KBM-7 (cell line): Measurements from ENCODE around the gene C6orf47.

Experiments
- DNase-seq: peaks from one replicate; pipeline ENCODE4 v3.0.0-alpha.2; 2015
- in situ Hi-C: fragments of 300-500 bp; cut with MboI; formaldehyde crosslinking; loops from 2 replicates; pipeline ENCODE4 v1.14.3; 2020; ENCODE audit warnings: low sequenced_read_pairs, low pct_unique_long_range_greater_than_20kb, mixed read lengths

C6orf47 gene

DNA sequence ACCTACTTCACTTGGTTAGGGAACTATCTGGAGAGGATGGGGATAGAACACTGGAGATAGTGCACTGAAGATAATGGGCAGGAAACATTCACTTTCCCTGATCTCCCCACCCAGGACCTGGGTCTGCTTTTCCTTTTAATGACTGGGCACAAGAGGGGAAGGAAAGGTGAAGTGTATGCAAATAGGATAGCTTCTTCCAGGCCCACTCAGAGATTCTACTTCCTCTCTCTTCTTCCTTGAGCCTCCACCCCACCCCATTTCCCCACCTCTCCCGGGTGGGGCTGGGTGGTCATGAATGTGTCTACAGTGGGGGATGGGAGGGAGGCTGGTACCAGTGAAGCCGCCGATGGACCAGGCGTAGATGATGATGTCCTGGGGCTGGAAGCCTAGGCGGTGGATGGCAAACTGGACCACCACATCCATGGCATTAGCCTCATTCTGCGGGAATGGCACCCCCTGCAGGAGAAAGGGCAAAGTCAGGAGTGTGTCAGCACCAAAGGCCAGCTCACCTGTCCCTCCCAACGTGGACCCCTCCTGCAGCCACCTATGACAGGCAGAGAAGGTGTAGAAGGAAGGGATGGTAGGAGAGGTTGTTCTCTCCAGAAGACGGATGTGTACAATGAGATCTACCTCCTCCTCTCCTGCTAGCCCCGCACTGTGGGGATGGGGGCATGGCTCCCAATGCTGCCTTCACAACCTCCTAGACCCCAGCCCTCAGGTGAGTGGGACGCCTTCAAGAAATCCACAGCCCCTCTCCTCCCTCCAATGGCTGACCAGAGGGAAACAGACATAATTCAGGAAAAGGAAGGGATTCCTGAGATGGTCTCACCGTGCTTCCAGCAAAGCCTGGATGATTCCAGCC lies 28.9 kb upstream of the C6orf47 start:
- in situ Hi-C loops, result no loop called here
- no peak for DNase-seq

DNA sequence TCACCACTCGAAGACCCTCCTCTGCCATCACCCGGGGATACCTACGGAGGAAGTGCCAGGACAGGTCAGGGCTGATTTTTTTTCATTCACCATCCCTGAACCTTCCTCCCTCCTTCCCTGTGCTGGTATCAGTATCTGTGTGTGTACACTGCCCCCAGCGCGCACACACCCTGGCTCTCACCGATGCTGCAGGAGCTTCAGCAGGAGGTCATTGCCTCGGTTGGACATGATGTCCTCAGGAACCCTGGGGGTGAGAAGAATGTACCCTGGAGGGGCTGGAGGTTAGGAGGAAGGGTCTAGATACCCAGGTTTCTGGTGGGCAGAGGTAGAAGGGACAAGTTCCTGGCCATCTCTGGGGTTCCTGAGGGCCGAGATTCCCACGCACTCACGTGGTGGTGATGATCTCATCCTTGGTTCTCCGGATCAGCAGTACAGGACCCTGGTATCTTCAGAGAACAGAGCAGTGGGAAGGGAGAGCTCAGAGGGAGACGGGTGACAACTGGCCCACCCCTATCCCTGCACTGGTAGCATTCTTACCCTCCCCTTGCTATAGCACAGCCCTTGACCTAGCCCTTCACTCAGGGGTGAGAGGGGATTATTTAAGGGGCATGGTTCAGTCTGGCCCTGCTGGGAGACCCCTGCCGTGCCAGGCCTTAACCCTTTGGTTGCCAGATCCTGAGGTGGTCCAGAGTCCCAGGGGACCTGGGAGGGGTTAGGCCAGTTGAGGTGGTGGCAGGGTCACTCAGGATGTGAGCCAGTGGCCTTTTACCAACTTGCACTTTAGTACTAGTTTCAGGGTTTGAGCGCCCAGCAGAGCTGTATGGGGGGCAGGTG lies 27.5 kb upstream of the C6orf47 start:
- no peak for DNase-seq
- in situ Hi-C loops, result no loop called here

DNA sequence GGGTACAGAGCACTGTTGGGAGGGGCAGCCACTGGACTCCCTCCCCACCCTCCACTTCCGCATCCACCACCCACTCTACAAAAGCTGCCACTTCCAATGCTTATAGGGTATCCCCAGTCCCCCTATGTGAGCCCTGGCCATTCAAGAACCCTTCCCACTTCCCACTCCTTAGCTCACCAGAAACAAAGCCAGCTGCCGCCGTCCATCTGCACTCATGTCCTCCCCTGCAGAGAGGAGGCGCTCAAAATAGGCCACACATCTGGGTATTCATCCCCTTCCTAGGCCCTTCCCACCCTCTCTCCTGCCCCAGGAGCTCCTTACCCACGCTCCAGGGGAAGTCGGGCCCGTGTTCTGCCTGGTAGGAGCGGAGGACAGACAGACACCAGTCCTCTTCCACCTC lies 26.7 kb upstream of the C6orf47 start:
- DNase-seq, result no peak
- in situ Hi-C loops, result no loop called here

DNA sequence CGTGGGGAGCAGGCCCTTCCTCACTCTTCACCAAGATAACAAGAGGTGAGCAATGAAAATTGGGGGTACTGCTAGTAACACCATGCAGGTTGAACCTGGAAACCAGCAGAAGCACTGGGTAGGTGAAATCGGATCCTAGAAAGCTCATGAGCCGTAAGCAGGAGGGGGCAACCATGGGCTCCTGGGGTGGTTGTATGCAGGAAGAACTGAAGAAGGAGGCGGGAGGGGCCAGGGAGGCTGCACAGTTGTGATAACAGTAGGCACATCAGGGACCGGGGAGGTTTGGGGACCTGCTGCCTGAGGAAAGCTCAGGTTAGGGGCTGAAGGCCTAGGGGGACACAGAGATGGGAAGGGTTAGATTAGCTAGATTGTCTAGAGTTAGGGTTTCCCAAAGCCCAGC lies 25.9 kb upstream of the C6orf47 start:
- DNase-seq, result no peak
- in situ Hi-C loops, result no loop called here

DNA sequence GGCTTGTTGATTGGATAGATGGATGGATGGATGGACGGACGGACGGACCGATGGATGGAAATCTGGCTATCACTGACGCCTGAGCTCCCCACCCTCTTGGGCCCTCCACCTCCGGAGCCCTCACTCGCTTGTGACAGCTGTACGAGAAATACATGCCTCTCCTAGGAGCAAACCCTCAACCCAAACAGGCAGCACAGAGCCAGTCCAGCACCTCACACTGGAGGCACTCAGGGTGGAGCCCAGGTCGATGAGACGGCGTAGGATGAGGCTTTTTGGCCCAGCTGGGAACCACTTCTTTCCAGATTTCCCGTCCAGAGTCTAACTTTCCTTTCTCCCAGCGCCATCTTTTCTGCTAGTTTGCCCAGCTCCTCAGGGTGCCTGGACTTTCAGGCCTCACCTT lies 23.0 kb upstream of the C6orf47 start:
- in situ Hi-C loops, result no loop called here
- no peak for DNase-seq

DNA sequence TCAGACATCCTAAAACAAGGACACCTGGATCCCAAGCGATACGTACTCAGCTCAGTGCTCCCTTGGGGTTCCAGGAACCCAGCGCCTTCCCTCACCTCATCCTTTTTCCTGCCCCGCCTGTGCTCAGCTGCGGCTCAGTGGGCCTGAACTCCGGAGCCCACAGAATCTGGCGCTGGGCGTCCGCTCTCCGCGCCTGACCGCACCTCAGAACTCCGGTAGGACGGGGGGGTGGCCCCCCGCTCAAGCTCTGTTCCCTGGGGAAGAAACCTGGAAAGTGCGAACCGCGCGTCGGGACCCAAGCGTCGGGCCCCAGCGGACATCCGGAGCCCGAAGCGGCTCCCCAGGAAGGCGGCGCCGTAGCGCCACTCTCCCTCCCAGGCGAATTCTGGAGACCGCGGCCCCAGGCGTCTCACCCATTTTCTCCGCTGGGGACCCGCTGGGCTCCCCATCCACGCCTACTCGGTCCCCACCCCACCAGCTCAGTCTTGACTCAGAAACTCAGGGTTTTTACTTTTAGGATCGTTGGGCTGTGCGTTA lies 20.6 kb upstream of the C6orf47 start:
- peak; percentile 53 for DNase-seq
- in situ Hi-C loops, result no loop called here

DNA sequence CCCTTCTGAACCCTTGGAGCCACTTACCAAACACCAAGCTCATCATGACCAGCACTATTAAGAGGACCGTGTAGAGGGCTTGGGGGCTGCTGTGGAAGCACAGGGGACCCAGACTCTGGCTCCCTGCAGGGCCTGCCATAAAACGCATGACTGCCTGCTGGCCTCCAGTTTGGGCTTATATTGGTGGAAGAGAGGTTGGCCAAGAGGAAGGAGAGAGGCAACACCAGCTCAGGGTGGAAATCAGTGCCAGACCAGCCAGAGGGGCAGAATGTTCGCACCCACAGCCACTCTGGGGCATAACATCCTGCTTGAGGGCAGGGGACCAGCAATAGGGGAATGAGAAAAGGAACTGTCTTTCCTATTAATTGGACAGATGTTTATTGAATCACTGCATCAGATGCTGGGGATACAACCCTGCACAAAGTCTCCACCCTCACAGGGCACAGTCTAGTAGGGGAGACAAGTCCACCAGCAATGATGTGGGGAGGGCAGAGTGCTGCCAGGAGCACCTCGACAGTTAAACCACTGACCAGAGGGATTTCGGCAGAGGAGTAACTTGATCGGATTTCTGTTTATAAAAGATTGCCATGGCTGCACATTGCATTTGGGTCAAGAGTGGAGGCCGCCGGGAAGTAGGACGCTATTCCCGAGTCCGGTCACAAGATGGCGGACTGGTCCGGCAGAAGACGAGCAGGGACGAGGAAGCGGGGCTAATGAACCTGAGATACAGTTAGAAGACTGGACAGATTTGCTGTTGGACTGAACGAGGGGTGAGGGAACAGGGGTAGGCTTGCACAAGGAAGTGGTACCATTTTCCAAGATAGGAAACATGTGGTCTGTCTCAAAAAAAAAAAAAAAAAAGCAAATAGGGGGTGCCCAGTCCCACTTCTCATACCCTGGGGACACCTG lies 19.9 kb upstream of the C6orf47 start, which contains the start of gene LY6G5C:
Gene LY6G5C (minus strand): TSS at position 842 of the 909 bp plus-strand sequence. CDS start 694 bp downstream, at position 148.
- peak; percentile 88 for DNase-seq
- in situ Hi-C loops, result no loop called here

DNA sequence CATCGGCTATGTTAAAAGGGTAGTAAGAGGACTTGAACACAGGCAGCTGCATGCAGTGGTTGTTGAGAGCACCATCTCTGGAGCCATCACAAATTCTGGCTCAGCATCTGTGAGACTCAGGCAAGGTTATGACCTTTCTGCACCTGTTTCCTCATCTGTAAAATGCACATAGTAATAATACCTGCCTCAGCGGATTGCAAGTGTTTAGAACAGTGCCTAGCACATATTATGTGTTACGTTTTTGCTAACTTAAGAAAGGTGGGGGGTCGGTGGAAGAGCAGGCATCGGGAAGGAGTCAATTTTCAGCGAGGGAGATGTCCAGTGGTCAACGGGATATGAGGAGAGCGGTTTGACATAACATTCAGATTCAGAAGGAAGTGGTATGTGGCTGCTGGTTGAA lies 17.4 kb upstream of the C6orf47 start:
- DNase-seq, result no peak
- in situ Hi-C loops, result no loop called here

DNA sequence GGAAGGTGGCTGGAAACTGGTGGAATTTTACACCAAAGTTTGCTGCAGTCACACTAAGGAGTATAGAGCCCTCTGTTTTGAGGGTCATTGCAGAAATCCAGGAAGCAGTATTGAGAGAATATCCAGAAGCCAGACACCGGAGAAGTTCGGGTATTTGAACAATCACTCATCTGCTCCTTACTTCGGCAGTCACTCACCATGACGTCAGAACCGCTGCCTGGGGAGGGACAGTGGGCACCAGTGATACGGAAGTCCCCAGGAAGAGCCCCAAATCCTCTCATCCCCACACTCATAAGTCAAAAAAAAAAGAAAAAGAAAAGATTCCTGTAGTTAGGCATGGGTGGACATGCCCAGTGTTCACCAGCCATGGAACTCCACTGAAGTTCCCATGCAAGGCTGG lies 16.3 kb upstream of the C6orf47 start:
- DNase-seq, result no peak
- in situ Hi-C loops, result no loop called here

DNA sequence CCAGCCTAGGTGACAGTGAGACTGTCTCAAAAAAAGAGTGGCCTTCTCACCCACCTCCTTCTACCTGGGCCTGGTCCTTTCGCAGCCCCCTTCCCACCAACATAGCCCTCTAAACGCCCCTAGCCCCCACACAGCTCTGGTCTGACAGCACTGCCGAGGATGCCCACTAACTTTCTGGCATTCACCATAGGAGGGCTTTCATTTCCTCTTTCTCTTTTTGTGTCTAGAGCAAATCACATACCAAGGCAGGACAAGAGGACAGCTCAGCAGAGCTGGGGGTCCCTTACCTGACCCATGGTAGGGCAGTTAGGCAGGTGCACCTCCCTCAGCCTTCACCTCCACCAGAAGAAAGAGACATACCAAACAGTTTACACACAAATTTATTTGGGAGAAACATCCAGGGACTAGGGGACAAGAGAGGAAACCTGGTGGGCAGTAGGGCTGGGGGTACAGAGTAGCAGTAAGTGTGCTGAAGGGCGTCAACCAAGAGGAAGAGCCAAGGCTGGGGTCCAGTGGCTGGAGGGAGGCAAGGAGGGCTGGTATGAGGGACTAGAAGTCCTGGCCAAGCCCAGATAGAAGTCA lies 15.8 kb upstream of the C6orf47 start:
- no peak for DNase-seq
- in situ Hi-C loops, result no loop called here

DNA sequence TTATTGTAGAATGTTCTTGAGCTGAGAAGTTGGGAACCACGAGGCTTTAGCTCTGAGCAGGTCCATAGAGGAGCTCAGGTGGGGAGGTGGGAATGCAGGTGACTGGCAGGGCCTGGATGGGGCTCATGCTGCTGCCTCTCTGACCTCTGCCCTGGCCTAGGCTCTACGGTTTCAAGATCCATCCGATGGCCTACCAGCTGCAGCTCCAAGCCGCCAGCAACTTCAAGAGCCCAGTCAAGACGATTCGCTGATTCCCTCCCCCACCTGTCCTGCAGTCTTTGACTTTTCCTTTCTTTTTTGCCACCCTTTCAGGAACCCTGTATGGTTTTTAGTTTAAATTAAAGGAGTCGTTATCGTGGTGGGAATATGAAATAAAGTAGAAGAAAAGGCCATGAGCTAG lies 9.1 kb upstream of the C6orf47 start, which contains the start of gene LY6G5B:
Gene LY6G5B (plus strand): TSS at position 301 of the 400 bp plus-strand sequence. CDS start 975 bp downstream, outside the sequence.
- in situ Hi-C loops, result no loop called here
- DNase-seq, result no peak

DNA sequence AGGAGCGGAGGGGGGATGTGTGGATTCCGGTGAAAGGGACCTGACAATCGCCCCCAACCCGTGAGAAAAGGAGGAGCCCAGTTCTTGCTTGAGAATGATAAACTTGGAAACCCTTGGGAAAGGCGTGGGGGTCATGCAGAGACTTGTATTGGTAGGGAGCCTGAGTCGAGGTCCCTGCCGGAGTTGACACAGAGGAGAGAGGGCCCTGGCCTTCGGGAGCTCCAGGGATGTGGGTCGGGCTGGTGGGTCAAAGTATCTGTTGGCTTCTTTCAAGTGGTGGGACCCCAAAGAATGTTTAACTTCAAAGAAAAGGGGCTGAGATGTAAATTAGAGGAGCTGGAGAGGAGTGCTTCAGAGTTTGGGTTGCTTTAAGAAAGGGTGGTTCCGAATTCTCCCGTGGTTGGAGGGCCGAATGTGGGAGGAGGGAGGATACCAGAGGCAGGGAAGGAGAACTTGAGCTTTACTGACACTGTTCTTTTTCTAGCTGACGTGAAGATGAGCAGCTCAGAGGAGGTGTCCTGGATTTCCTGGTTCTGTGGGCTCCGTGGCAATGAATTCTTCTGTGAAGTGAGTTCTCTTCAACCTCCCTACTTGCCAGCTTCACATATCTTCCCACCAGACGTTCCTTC lies 5.9 kb upstream of the C6orf47 start:
- in situ Hi-C loops, result no loop called here

DNA sequence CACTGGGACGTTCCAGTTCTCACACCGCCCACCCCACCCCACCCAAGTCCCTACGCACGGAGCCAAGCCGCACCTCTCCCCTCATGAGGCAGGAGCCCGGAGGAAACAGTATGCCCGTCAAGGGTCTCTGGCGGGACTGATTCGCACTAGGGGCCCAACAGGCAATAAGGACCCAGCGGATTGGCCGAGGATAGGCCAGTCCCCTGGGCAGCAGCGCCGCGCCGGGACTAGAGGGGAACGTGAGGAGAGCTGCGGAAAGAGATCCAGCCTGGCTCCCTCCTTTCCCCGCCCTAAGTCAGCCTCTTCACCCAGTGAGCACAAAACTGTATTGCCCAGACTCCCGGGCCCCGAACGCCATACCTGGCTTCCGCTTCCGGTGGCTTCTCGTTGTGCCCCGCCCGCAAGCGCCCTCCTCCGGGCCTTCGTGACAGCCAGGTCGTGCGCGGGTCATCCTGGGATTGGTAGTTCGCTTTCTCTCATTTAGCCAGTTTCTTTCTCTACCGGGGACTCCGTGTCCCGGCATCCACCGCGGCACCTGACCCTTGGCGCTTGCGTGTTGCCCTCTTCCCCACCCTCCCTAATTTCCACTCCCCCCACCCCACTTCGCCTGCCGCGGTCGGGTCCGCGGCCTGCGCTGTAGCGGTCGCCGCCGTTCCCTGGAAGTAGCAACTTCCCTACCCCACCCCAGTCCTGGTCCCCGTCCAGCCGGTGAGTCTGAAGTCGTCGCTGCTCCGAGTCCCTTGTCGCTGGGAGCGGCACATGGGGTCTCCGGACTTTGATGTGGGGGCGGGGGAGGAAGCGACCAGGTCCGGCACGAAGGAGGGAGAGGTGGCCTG lies 5.1 kb upstream of the C6orf47 start, which contains the start of gene CSNK2B:
Gene CSNK2B (plus strand): TSS at position 580 of the 836 bp plus-strand sequence. CDS start 752 bp downstream, outside the sequence.
- in situ Hi-C loops, result no loop called here
- DNase-seq, result peak; percentile 99

More for the DNA sequence above, 5.9 kb upstream of the C6orf47 start:
- DNase-seq, result no peak

DNA sequence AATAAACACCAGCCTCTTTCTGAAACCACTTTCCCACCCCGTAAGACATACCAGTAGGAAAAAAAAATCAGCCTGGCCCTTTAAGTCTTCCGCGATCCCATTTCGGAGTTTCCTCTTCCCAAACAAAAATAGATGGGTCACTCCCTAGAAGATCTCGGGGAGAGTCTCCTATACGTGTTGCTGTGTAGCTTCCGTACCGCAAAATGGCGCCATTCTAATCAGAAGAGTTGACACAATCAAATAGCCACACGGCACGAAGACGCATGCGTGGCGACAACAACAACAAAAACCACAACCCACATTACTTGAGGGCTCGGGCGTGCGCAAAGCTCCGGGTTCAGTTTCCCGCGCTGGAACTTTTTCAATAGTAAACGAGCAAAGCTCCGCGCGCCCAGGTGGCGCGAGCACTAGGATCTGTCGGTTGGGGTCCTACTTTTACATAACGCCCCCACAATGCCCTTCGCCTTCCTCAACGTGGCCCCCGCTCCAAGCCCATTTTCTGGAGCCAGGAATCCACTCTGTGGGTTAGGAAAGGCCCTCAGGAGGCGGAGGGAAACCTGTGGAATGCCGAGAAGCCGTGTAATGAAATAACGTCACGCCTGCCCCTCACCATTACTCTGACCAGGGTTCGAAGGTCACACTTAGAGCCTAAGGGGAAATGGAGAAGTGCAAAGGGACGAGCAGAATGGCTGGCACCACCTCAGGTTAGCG lies 4.4 kb upstream of the C6orf47 start, which contains the start of gene GPANK1:
Gene GPANK1 (minus strand): TSS at position 208 of the 711 bp plus-strand sequence. CDS start 519 bp downstream, outside the sequence.
- DNase-seq, result peak; percentile 91
- in situ Hi-C loops, result no loop called here

DNA sequence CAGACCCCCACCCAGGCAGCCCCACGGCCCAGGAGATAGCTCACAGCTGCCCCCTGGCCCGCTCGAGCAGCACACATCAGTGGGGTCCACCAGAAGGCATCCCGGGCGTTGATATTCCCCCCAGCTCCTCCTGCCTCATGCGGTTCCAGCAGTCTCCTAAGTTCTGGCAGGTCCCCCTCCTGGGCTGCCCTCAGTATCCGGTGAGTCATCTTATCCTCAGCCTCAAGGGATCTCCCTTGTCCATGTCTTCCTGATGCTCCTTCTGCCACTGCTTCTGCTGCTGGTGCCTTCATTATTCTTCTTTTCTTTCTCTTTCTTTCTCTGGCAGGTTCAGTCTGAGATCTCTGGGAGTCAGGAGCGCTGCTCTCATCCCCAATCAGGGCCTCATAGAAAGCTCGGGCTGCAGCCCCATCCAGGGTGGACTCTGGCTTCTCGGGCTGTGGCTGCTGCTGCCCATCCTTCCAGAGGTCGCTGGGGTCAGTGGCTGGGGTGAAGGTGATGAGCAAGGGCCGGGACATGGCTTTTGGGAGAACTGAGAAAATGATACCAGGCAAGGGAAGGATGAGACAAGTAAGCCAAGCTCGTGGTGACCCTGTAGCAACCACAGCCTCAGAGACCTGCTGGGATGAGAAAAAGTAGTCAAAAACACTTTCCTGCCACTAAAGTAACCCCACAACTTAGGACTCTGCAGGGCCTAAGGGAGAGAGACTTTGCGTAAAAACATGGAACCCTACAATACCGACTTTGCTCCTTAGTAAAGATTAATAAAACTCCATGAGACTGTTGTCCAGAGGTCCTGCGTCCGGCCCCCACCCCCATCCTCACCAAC lies 3.6 kb upstream of the C6orf47 start:
- DNase-seq, result no peak
- in situ Hi-C loops, result no loop called here
